GM18858 (cell line): ENCODE measurements around the gene SLC22A13.
"Not testable (repeated sequence)": the region's sequence is repeated elsewhere in the genome, so short reads cannot be mapped to it uniquely, and the experiment has no call there.

Experiments
- ATAC-seq: cut with Tn5 transposase; IDR thresholded peaks from one replicate; pipeline ENCODE4 v1.9.1; 2021; ENCODE audit not compliant: unreplicated experiment

SLC22A13 gene

GRCh38 chr3:38264353-38264771 lies 1.2 kb upstream of the SLC22A13 start:
- ATAC-seq: no peak

- no peak for ATAC-seq
Measured at GRCh38 chr3:38264779-38265178, 833 bp upstream of the SLC22A13 start.

GRCh38 chr3:38266810-38267209 lies 1.2 kb downstream of the SLC22A13 start:
- ATAC-seq: no peak

- no peak for ATAC-seq
Measured at GRCh38 chr3:38267662-38268061, 2.0 kb downstream of the SLC22A13 start.

- no peak for ATAC-seq
Measured at GRCh38 chr3:38268087-38268486, 2.5 kb downstream of the SLC22A13 start.

GRCh38 chr3:38268522-38268921 lies 2.9 kb downstream of the SLC22A13 start:
- no peak for ATAC-seq

- no peak for ATAC-seq
Measured at GRCh38 chr3:38270606-38271005, 5.0 kb downstream of the SLC22A13 start.

GRCh38 chr3:38271553-38271952 lies 5.9 kb downstream of the SLC22A13 start:
- no peak for ATAC-seq

- no peak for ATAC-seq
Measured at GRCh38 chr3:38274864-38275649, 9.4 kb downstream of the SLC22A13 start.

GRCh38 chr3:38275658-38276057 lies 10.0 kb downstream of the SLC22A13 start:
- ATAC-seq: no peak

- no peak for ATAC-seq
Measured at GRCh38 chr3:38276081-38276916, 10.7 kb downstream of the SLC22A13 start.

- no peak for ATAC-seq
Measured at GRCh38 chr3:38276917-38277630, 11.5 kb downstream of the SLC22A13 start.

GRCh38 chr3:38278841-38279240 lies 13.2 kb downstream of the SLC22A13 start:
- ATAC-seq: no peak

- no peak for ATAC-seq
Measured at GRCh38 chr3:38281895-38282686, 16.5 kb downstream of the SLC22A13 start, which contains the start of gene SLC22A14. SLC22A14 (plus strand) TSS chr3:38282294; CDS start chr3:38306027, 23,733 bp downstream.

- no peak for ATAC-seq
Measured at GRCh38 chr3:38283810-38284755, 18.5 kb downstream of the SLC22A13 start.

- ATAC-seq: no peak
Measured at GRCh38 chr3:38284756-38285150, 19.1 kb downstream of the SLC22A13 start.

- ATAC-seq: not testable (repeated sequence)
Measured at GRCh38 chr3:38289286-38290217, 23.9 kb downstream of the SLC22A13 start.

GRCh38 chr3:38297053-38297452 lies 31.4 kb downstream of the SLC22A13 start:
- not testable (repeated sequence) for ATAC-seq
